Calu3 (cell line): ENCODE measurements around the gene RBM38. TPM values are rescaled to one million over a fixed set of nuclear protein-coding genes. Genes with fewer than 3 reads are reported as not detected.

ENCODE experiments used
- BruUV-seq: library from RNA; stranded (reverse); fragments of 400-500 nt; replicated peaks from 2 replicates; lab custom pipeline; 2021; lab: Mats Ljungman, UMichigan
- CTCF ChIA-PET: fragments of 300-600 bp; sonication (Branson Sonifier 250); formaldehyde crosslinking; loops from one replicate; lab custom pipeline; 2022; ENCODE audit warnings: antibody characterized with exemption; lab: Charles Lee
- DNase-seq: peaks from one replicate; pipeline ENCODE4 v3.0.0; 2022
- H3K27ac Mint-ChIP-seq: one replicate; pipeline ENCODE4 v1.8.0; 2022; ENCODE audit warnings: mixed read lengths; ENCODE audit not compliant: unreplicated experiment
- H3K27me3 Mint-ChIP-seq: one replicate; pipeline ENCODE4 v1.8.0; 2022; ENCODE audit warnings: mixed read lengths; ENCODE audit not compliant: unreplicated experiment
- H3K36me3 Mint-ChIP-seq: one replicate; pipeline ENCODE4 v1.8.0; 2022; ENCODE audit warnings: mild to moderate bottlenecking, moderate library complexity, mixed read lengths; ENCODE audit not compliant: insufficient read depth, unreplicated experiment
- H3K4me1 Mint-ChIP-seq: one replicate; pipeline ENCODE4 v1.8.0; 2022; ENCODE audit warnings: mild to moderate bottlenecking, low read depth, mixed read lengths; ENCODE audit not compliant: unreplicated experiment
- H3K4me3 Mint-ChIP-seq: one replicate; pipeline ENCODE4 v1.8.0; 2022; ENCODE audit warnings: mild to moderate bottlenecking, low read depth, moderate library complexity, mixed read lengths; ENCODE audit not compliant: unreplicated experiment
- H3K9me3 Mint-ChIP-seq: one replicate; pipeline ENCODE4 v1.8.0; 2022; ENCODE audit warnings: low read depth, mixed read lengths; ENCODE audit not compliant: unreplicated experiment
- CTCF ChIP-seq: fragments of 200-600 bp; IDR thresholded peaks from one replicate; pipeline ENCODE4 v1.8.0; 2022; ENCODE audit warnings: antibody characterized with exemption; ENCODE audit not compliant: unreplicated experiment
- intact Hi-C: fragments of 100-400 bp; cut with micrococcal nuclease; formaldehyde crosslinking; loops from one replicate; pipeline ENCODE4 v1.10.0; 2022; ENCODE audit not compliant: unreplicated experiment
- total RNA-seq: library from RNA; stranded (reverse); gene quantifications from 2 replicates; pipeline ENCODE4 v1.2.3, GENCODE V29; 2022

RBM38 gene
- total RNA-seq, 1 experiment from 2014 or later: 29.5 TPM

- Mint-ChIP-seq H3K4me3 (peak overlapping the region; percentile 46), H3K36me3 (peaks cover 17% of the 10 kb centered on the region), H3K27ac (peak overlapping the region; percentile 78), H3K9me3 (peaks cover 3% of the 10 kb centered on the region), H3K4me1 (peaks cover 47% of the 10 kb centered on the region), H3K27me3 (peaks cover 5% of the 10 kb centered on the region)
- TF ChIP-seq CTCF: no peak
- intact Hi-C loops: loop anchor here (5.0 kb wide), 2 partner anchors 48 to 57 kb away; no protein-coding TSS in a partner anchor
- CTCF ChIA-PET: interaction anchor here (0.8 to 1.8 kb wide), 11 partner anchors 8 to 67 kb away, joined by 3 to 11 read pairs (median 4); partner anchors contain the start of gene RBM38
- no peak for DNase-seq
- BruUV-seq: no TSS peak
Observed at GRCh38 chr20:57435105-57435497, 43.9 kb downstream of the RBM38 start.

GRCh38 chr20:57435498-57436222, 44.5 kb downstream of the RBM38 start:
- H3K4me3 Mint-ChIP-seq: peak overlapping the region; percentile 46
- TF ChIP-seq CTCF: no peak
- BruUV-seq: no TSS peak
- peak overlapping the region; percentile 78 for H3K27ac Mint-ChIP-seq
- no peaks in the 10 kb centered on the region for H3K27me3 Mint-ChIP-seq
- peaks cover 17% of the 10 kb centered on the region for H3K36me3 Mint-ChIP-seq
- peaks cover 3% of the 10 kb centered on the region for H3K9me3 Mint-ChIP-seq
- intact Hi-C loops: loop anchor here (5.0 kb wide), 2 partner anchors 48 to 57 kb away; no protein-coding TSS in a partner anchor
- peaks cover 50% of the 10 kb centered on the region for H3K4me1 Mint-ChIP-seq
- CTCF ChIA-PET: interaction anchor here (0.6 to 1.8 kb wide), 14 partner anchors 9 to 67 kb away, joined by 3 to 11 read pairs (median 4); partner anchors contain the start of gene RBM38
- peak; percentile 99 for DNase-seq

GRCh38 chr20:57436223-57436545, 45.0 kb downstream of the RBM38 start:
- peak overlapping the region; percentile 46 for H3K4me3 Mint-ChIP-seq
- peaks cover 17% of the 10 kb centered on the region for H3K36me3 Mint-ChIP-seq
- peaks cover 3% of the 10 kb centered on the region for H3K9me3 Mint-ChIP-seq
- CTCF ChIA-PET: interaction anchor here (0.7 to 1.7 kb wide), 8 partner anchors 9 to 696 kb away, joined by 3 to 6 read pairs (median 4); no protein-coding TSS in a partner anchor
- BruUV-seq: no TSS peak
- H3K27me3 Mint-ChIP-seq: no peaks in the 10 kb centered on the region
- DNase-seq: no peak
- no peak for TF ChIP-seq CTCF
- H3K4me1 Mint-ChIP-seq: peaks cover 50% of the 10 kb centered on the region
- intact Hi-C loops: loop anchor here (5.0 kb wide), 2 partner anchors 49 to 56 kb away; no protein-coding TSS in a partner anchor
- peak overlapping the region; percentile 78 for H3K27ac Mint-ChIP-seq

- no peak for TF ChIP-seq CTCF
- Mint-ChIP-seq H3K4me3 (no peak overlapping the region), H3K36me3 (peaks cover 17% of the 10 kb centered on the region), H3K27ac (peak overlapping the region; percentile 30), H3K9me3 (peaks cover 3% of the 10 kb centered on the region), H3K27me3 (no peaks in the 10 kb centered on the region), H3K4me1 (peaks cover 50% of the 10 kb centered on the region)
- CTCF ChIA-PET: no interaction called here
- intact Hi-C loops: loop anchor here (5.0 kb wide), 2 partner anchors 50 to 55 kb away; no protein-coding TSS in a partner anchor
- BruUV-seq: no TSS peak
- no peak for DNase-seq
Observed at GRCh38 chr20:57437267-57437666, 46.1 kb downstream of the RBM38 start.
